Activated CD8-positive, alpha-beta T cell treated with anti-CD3 and anti-CD28 coated beads, Interleukin-2, amount 10 ng/mL, durations not matched to agents 7 days and 5 days (primary cell): Measurements from ENCODE around the gene ACRBP. TPM values are rescaled to one million over a fixed set of nuclear protein-coding genes. Genes with fewer than 3 reads are reported as not detected.

ENCODE experiments used
- ATAC-seq: fragments of 150-1000 bp; cut with Tn5 transposase; one replicate; pipeline ENCODE4 v1.10.0; 2021; ENCODE audit warnings: moderate library complexity
- CTCF ChIA-PET: fragments of 350-600 bp; sonication (Branson Sonifier 250); formaldehyde crosslinking; loops from one replicate; lab custom pipeline; 2021; ENCODE audit warnings: antibody characterized with exemption; lab: Charles Lee
- POLR2A ChIA-PET: fragments of 350-600 bp; sonication (Branson Sonifier 250); formaldehyde crosslinking; loops from one replicate; lab custom pipeline; 2021; ENCODE audit warnings: antibody characterized with exemption; lab: Charles Lee
- DNase-seq: peaks from one replicate; pipeline ENCODE4 v3.0.0-alpha.2; 2020
- H3K27ac Mint-ChIP-seq: one replicate; pipeline ENCODE4 v1.8.0; 2021; ENCODE audit warnings: mild to moderate bottlenecking, mixed read lengths
- H3K27me3 Mint-ChIP-seq: one replicate; pipeline ENCODE4 v1.8.0; 2021; ENCODE audit warnings: low read depth, mixed read lengths
- H3K36me3 Mint-ChIP-seq: one replicate; pipeline ENCODE4 v1.8.0; 2021; ENCODE audit warnings: low read depth, mixed read lengths
- H3K4me1 Mint-ChIP-seq: one replicate; pipeline ENCODE4 v1.8.0; 2021; ENCODE audit warnings: low read depth, mixed read lengths
- H3K4me3 Mint-ChIP-seq: one replicate; pipeline ENCODE4 v1.8.0; 2021; ENCODE audit warnings: mild to moderate bottlenecking, mixed read lengths
- H3K9me3 Mint-ChIP-seq: one replicate; pipeline ENCODE4 v1.8.0; 2022; ENCODE audit warnings: mixed read lengths; ENCODE audit not compliant: insufficient read depth
- total RNA-seq, 2 experiments: library from RNA; stranded (reverse); gene quantifications; one replicate each; pipeline ENCODE4 v1.2.3, GENCODE V29; 2021

ACRBP gene
- total RNA-seq, 2 experiments from 2014 or later: 0.76 to 1.7 TPM

- POLR2A ChIA-PET: interaction anchor here (1.5 kb wide), 1 partner anchor 12 kb away, joined by 8 read pairs; the partner anchor contains the start of gene ZNF384
- H3K27ac Mint-ChIP-seq: no peak overlapping the region
- no peak overlapping the region for H3K4me3 Mint-ChIP-seq
- peaks cover 4% of the 10 kb centered on the region for H3K4me1 Mint-ChIP-seq
- no peaks in the 10 kb centered on the region for H3K9me3 Mint-ChIP-seq
- peaks cover 70% of the 10 kb centered on the region for H3K36me3 Mint-ChIP-seq
- H3K27me3 Mint-ChIP-seq: no peaks in the 10 kb centered on the region
- CTCF ChIA-PET: interaction anchor here (0.9 kb wide), 1 partner anchor 106 kb away, joined by 4 read pairs; no protein-coding TSS in a partner anchor
- no peak for DNase-seq
- no peak for ATAC-seq
Measured at GRCh38 chr12:6676962-6677361, 29.7 kb upstream of the ACRBP start.

- no peaks in the 10 kb centered on the region for H3K4me1 Mint-ChIP-seq
- no peak overlapping the region for H3K4me3 Mint-ChIP-seq
- POLR2A ChIA-PET: no interaction called here
- H3K27me3 Mint-ChIP-seq: no peaks in the 10 kb centered on the region
- CTCF ChIA-PET: interaction anchor here (1.0 kb wide), 1 partner anchor 12 kb away, joined by 3 read pairs; no protein-coding TSS in a partner anchor
- no peak for ATAC-seq
- H3K27ac Mint-ChIP-seq: no peak overlapping the region
- H3K9me3 Mint-ChIP-seq: no peaks in the 10 kb centered on the region
- DNase-seq: no peak
- peaks cover 76% of the 10 kb centered on the region for H3K36me3 Mint-ChIP-seq
Measured at GRCh38 chr12:6672143-6672542, 24.9 kb upstream of the ACRBP start.

- DNase-seq (no peak), ATAC-seq (no peak)
- no peaks in the 10 kb centered on the region for H3K9me3 Mint-ChIP-seq
- ChIA-PET POLR2A (no interaction called here), CTCF (interaction anchor here (1.2 to 2.4 kb wide), 2 partner anchors 12 to 17 kb away, joined by 3 to 7 read pairs; no protein-coding TSS in a partner anchor)
- H3K4me3 Mint-ChIP-seq: no peak overlapping the region
- H3K36me3 Mint-ChIP-seq: peaks cover 66% of the 10 kb centered on the region
- H3K27ac Mint-ChIP-seq: peak overlapping the region; percentile 10
- peaks cover 13% of the 10 kb centered on the region for H3K4me1 Mint-ChIP-seq
- no peaks in the 10 kb centered on the region for H3K27me3 Mint-ChIP-seq
Measured at GRCh38 chr12:6667559-6668210, 20.5 kb upstream of the ACRBP start.

GRCh38 chr12:6666211-6666610 lies 19.0 kb upstream of the ACRBP start:
- Mint-ChIP-seq H3K27me3 (no peaks in the 10 kb centered on the region), H3K27ac (no peak overlapping the region), H3K4me1 (peaks cover 22% of the 10 kb centered on the region), H3K4me3 (no peak overlapping the region), H3K9me3 (no peaks in the 10 kb centered on the region), H3K36me3 (peaks cover 52% of the 10 kb centered on the region)
- POLR2A ChIA-PET: no interaction called here
- DNase-seq (no peak), ATAC-seq (no peak)
- CTCF ChIA-PET: interaction anchor here (3.0 kb wide), 1 partner anchor 46 kb away, joined by 12 read pairs; no protein-coding TSS in a partner anchor

GRCh38 chr12:6664902-6665301 lies 17.7 kb upstream of the ACRBP start:
- DNase-seq (no peak), ATAC-seq (no peak)
- no peak overlapping the region for H3K4me3 Mint-ChIP-seq
- H3K4me1 Mint-ChIP-seq: peaks cover 22% of the 10 kb centered on the region
- POLR2A ChIA-PET: interaction anchor here (0.6 to 1.7 kb wide), 5 partner anchors 24 to 60 kb away, joined by 3 to 7 read pairs (median 4); partner anchors contain the start of gene ZNF384
- H3K9me3 Mint-ChIP-seq: no peaks in the 10 kb centered on the region
- H3K36me3 Mint-ChIP-seq: peaks cover 41% of the 10 kb centered on the region
- peak overlapping the region; percentile 94 for H3K27ac Mint-ChIP-seq
- no peaks in the 10 kb centered on the region for H3K27me3 Mint-ChIP-seq
- CTCF ChIA-PET: interaction anchor here (0.7 to 3.0 kb wide), 6 partner anchors 9 to 51 kb away, joined by 3 to 12 read pairs (median 5); partner anchors contain the start of gene ZNF384

- Mint-ChIP-seq H3K9me3 (no peaks in the 10 kb centered on the region), H3K27me3 (no peaks in the 10 kb centered on the region), H3K36me3 (peaks cover 32% of the 10 kb centered on the region), H3K27ac (peak within 1 kb of the TSS; percentile 94), H3K4me1 (peaks cover 22% of the 10 kb centered on the region), H3K4me3 (peak within 1 kb of the TSS; percentile 86)
- DNase-seq (peak; percentile 99), ATAC-seq (peak; percentile 99)
- ChIA-PET POLR2A (interaction anchor here (0.6 to 1.3 kb wide), 3 partner anchors 13 to 28 kb away, joined by 3 to 4 read pairs (median 3); partner anchors contain the start of gene ZNF384), CTCF (interaction anchor here (1.0 to 3.0 kb wide), 6 partner anchors 21 to 125 kb away, joined by 3 to 12 read pairs (median 6); partner anchors contain the start of gene ZNF384)
Measured at GRCh38 chr12:6662906-6663742, 15.9 kb upstream of the ACRBP start, which contains the start of gene ING4. ING4 (minus strand) TSS chr12:6663119; CDS start chr12:6663101, 18 bp downstream.

- POLR2A ChIA-PET: interaction anchor here (0.6 to 0.9 kb wide), 2 partner anchors 27 to 57 kb away, joined by 3 read pairs; partner anchors contain the start of gene ZNF384
- no peak for DNase-seq
- peak; percentile 66 for ATAC-seq
- Mint-ChIP-seq H3K4me1 (peaks cover 22% of the 10 kb centered on the region), H3K27me3 (no peaks in the 10 kb centered on the region), H3K36me3 (peaks cover 27% of the 10 kb centered on the region), H3K9me3 (no peaks in the 10 kb centered on the region), H3K4me3 (peak overlapping the region; percentile 86), H3K27ac (peak overlapping the region; percentile 94)
- CTCF ChIA-PET: no interaction called here
Measured at GRCh38 chr12:6662602-6662905, 15.3 kb upstream of the ACRBP start.

GRCh38 chr12:6653987-6654386 lies 6.8 kb upstream of the ACRBP start:
- no peak for ATAC-seq
- POLR2A ChIA-PET: interaction anchor here (1.7 kb wide), 1 partner anchor 18 kb away, joined by 3 read pairs; the partner anchor contains the start of gene LPAR5
- Mint-ChIP-seq H3K27me3 (no peaks in the 10 kb centered on the region), H3K9me3 (no peaks in the 10 kb centered on the region), H3K4me1 (no peaks in the 10 kb centered on the region), H3K36me3 (peaks cover 28% of the 10 kb centered on the region), H3K4me3 (no peak overlapping the region), H3K27ac (no peak overlapping the region)
- DNase-seq: no peak
- CTCF ChIA-PET: no interaction called here

- POLR2A ChIA-PET: interaction anchor here (0.6 kb wide), 1 partner anchor 41 kb away, joined by 3 read pairs; no protein-coding TSS in a partner anchor
- H3K4me1 Mint-ChIP-seq: no peaks in the 10 kb centered on the region
- H3K36me3 Mint-ChIP-seq: peaks cover 25% of the 10 kb centered on the region
- ATAC-seq (no peak), DNase-seq (no peak)
- CTCF ChIA-PET: no interaction called here
- H3K27me3 Mint-ChIP-seq: no peaks in the 10 kb centered on the region
- H3K4me3 Mint-ChIP-seq: no peak overlapping the region
- H3K9me3 Mint-ChIP-seq: no peaks in the 10 kb centered on the region
- no peak overlapping the region for H3K27ac Mint-ChIP-seq
Measured at GRCh38 chr12:6653342-6653741, 6.1 kb upstream of the ACRBP start.

- POLR2A ChIA-PET: interaction anchor here (0.9 kb wide), 1 partner anchor 17 kb away, joined by 3 read pairs; the partner anchor contains the start of gene LPAR5
- H3K9me3 Mint-ChIP-seq: no peaks in the 10 kb centered on the region
Measured at GRCh38 chr12:6652391-6652790, 5.2 kb upstream of the ACRBP start.

GRCh38 chr12:6650832-6651231 lies 3.6 kb upstream of the ACRBP start:
- ATAC-seq: no peak
- Mint-ChIP-seq H3K36me3 (peaks cover 36% of the 10 kb centered on the region), H3K4me3 (no peak overlapping the region)

More at GRCh38 chr12:6652391-6652790, 5.2 kb upstream of the ACRBP start:
- H3K27me3 Mint-ChIP-seq: no peaks in the 10 kb centered on the region
- no peak for DNase-seq
- CTCF ChIA-PET: no interaction called here
- no peak overlapping the region for H3K4me3 Mint-ChIP-seq
- ATAC-seq: no peak
- peaks cover 31% of the 10 kb centered on the region for H3K36me3 Mint-ChIP-seq
- H3K4me1 Mint-ChIP-seq: no peaks in the 10 kb centered on the region
- H3K27ac Mint-ChIP-seq: no peak overlapping the region

More at GRCh38 chr12:6650832-6651231, 3.6 kb upstream of the ACRBP start:
- DNase-seq: no peak
- Mint-ChIP-seq H3K27ac (no peak overlapping the region), H3K27me3 (no peaks in the 10 kb centered on the region), H3K4me1 (peaks cover 9% of the 10 kb centered on the region), H3K9me3 (no peaks in the 10 kb centered on the region)
- POLR2A ChIA-PET: interaction anchor here (1.0 kb wide), 1 partner anchor 44 kb away, joined by 3 read pairs; no protein-coding TSS in a partner anchor
- CTCF ChIA-PET: no interaction called here
